Activated CD8-positive, alpha-beta memory T cell treated with anti-CD3 and anti-CD28 coated beads, Interleukin-2, amount 50 U/mL, for 48 hours (primary cell): ENCODE results near the gene GALM.
A peak's percentile ranks its signal among the peaks of the same experiment; 100 is the strongest.
"Not testable (repeated sequence)": the region's sequence is repeated elsewhere in the genome, so short reads cannot be mapped to it uniquely, and the experiment has no call there.

Source experiments
- DNase-seq: peaks from one replicate; pipeline ENCODE4 v3.0.0-alpha.2; 2020

The GALM gene

GRCh38 chr2:38713338-38713737 is 47.4 kb downstream of the GALM start:
- no peak for DNase-seq

GRCh38 chr2:38714941-38715340 is 49.0 kb downstream of the GALM start:
- not testable (repeated sequence) for DNase-seq

GRCh38 chr2:38716185-38716584 is 50.3 kb downstream of the GALM start:
- DNase-seq = no peak

- DNase-seq = no peak
Measured at GRCh38 chr2:38718601-38719000, 52.7 kb downstream of the GALM start.

- no peak for DNase-seq
Measured at GRCh38 chr2:38719706-38720105, 53.8 kb downstream of the GALM start.

- DNase-seq = no peak
Measured at GRCh38 chr2:38720613-38721241, 54.8 kb downstream of the GALM start.

- peak; percentile 70 for DNase-seq
Measured at GRCh38 chr2:38722271-38723061, 56.6 kb downstream of the GALM start.

- DNase-seq = no peak
Measured at GRCh38 chr2:38723173-38723572, 57.3 kb downstream of the GALM start.

GRCh38 chr2:38727661-38728060 is 61.7 kb downstream of the GALM start:
- DNase-seq = no peak

- DNase-seq = no peak
Measured at GRCh38 chr2:38728694-38729093, 62.8 kb downstream of the GALM start.

GRCh38 chr2:38731090-38731489 is 65.2 kb downstream of the GALM start:
- no peak for DNase-seq

GRCh38 chr2:38731684-38732221 is 65.8 kb downstream of the GALM start:
- DNase-seq = no peak

GRCh38 chr2:38733300-38733971 is 67.5 kb downstream of the GALM start:
- no peak for DNase-seq

GRCh38 chr2:38734299-38735058 is 68.6 kb downstream of the GALM start:
- DNase-seq = peak; percentile 33

GRCh38 chr2:38735999-38736320 is 70.0 kb downstream of the GALM start:
- peak; percentile 40 for DNase-seq

- peak; percentile 30 for DNase-seq
Measured at GRCh38 chr2:38737000-38737698, 71.2 kb downstream of the GALM start.

GRCh38 chr2:38737925-38738324 is 72.0 kb downstream of the GALM start:
- DNase-seq = peak; percentile 46

- peak; percentile 25 for DNase-seq
Measured at GRCh38 chr2:38739524-38739923, 73.6 kb downstream of the GALM start.

GRCh38 chr2:38740851-38741731 is 75.2 kb downstream of the GALM start:
- DNase-seq = no peak

GRCh38 chr2:38742797-38743559 is 77.1 kb downstream of the GALM start:
- DNase-seq = no peak
